Choroid plexus epithelial cell (primary cell): Measurements from ENCODE around the gene CCNQ.

ENCODE experiments used
- DNase-seq: peaks from one replicate; pipeline ENCODE4 v3.0.0-alpha.2; 2010; ENCODE audit warnings: low read depth
- H3K4me3 ChIP-seq: 2 replicates; pipeline ENCODE4 v1.5.1; 2011; ENCODE audit warnings: low read depth, mild to moderate bottlenecking, control low read depth, low read length, moderate library complexity
- CTCF ChIP-seq: conservative IDR thresholded peaks from 2 replicates; pipeline ENCODE4 v1.5.1; 2011; ENCODE audit warnings: low read depth, mild to moderate bottlenecking, control low read depth, inconsistent platforms, low read length, moderate library complexity

Gene CCNQ

GRCh38 chrX:153585827-153586226 lies 13.1 kb downstream of the CCNQ start:
- no peak for TF ChIP-seq CTCF

GRCh38 chrX:153583433-153583832 lies 15.5 kb downstream of the CCNQ start:
- TF ChIP-seq CTCF = no peak
- H3K4me3 ChIP-seq = no peak overlapping the region
- no peak for DNase-seq

More at GRCh38 chrX:153585827-153586226, 13.1 kb downstream of the CCNQ start:
- DNase-seq = no peak
- H3K4me3 ChIP-seq = no peak overlapping the region

GRCh38 chrX:153582896-153583295 lies 16.0 kb downstream of the CCNQ start:
- H3K4me3 ChIP-seq = no peak overlapping the region
- DNase-seq = peak; percentile 58
- TF ChIP-seq CTCF = no peak

GRCh38 chrX:153580700-153581386 lies 18.1 kb downstream of the CCNQ start:
- peak; percentile 31 for TF ChIP-seq CTCF
- no peak overlapping the region for H3K4me3 ChIP-seq
- DNase-seq = no peak

GRCh38 chrX:153578889-153579288 lies 20.1 kb downstream of the CCNQ start:
- DNase-seq = no peak
- TF ChIP-seq CTCF = no peak
- H3K4me3 ChIP-seq = no peak overlapping the region

GRCh38 chrX:153578200-153578835 lies 20.6 kb downstream of the CCNQ start:
- no peak overlapping the region for H3K4me3 ChIP-seq
- DNase-seq = peak; percentile 24
- TF ChIP-seq CTCF = peak; percentile 23

GRCh38 chrX:153576961-153577360 lies 22.0 kb downstream of the CCNQ start:
- no peak for TF ChIP-seq CTCF
- no peak for DNase-seq
- H3K4me3 ChIP-seq = no peak overlapping the region
